Measurements from ENCODE around the gene PLD3.

Gene PLD3

GRCh38 chr19:40335855-40336600 is 12.5 kb upstream of the PLD3 start:
- H3K79me1 ChIP-seq (ENCODE audit: low read depth, low read length), result peaks cover 3% of the 10 kb centered on the region
- H3K9me3 ChIP-seq (replicated peaks in 1 of 2; ENCODE audit: control insufficient read depth in 2 of 2, insufficient read depth in 1 of 2, low read depth in 1 of 2, low read length in 2 of 2), result no peaks in the 10 kb centered on the region
- peak overlapping the region; percentile 76 for H3K4ac ChIP-seq (ENCODE audit: low read length)
- no peak overlapping the region for H3K4me3 ChIP-seq (ENCODE audit: low read length in 2 of 2)
- H3K18ac ChIP-seq (ENCODE audit: low read length), result no peak overlapping the region
- peaks cover 0 to 2% (median 0%) of the 10 kb centered on the region in 3 experiments for H3K27me3 ChIP-seq (ENCODE audit: control insufficient read depth in 3 of 3, insufficient read depth in 3 of 3, low read depth in 1 of 3, low read length in 3 of 3)
- H3K4me1 ChIP-seq (ENCODE audit: control insufficient read depth in 2 of 2, insufficient read depth in 1 of 2, low read depth in 1 of 2, low read length in 2 of 2), result no peaks in the 10 kb centered on the region
- H3K9ac ChIP-seq (ENCODE audit: low read depth, low read length, poor library complexity), result no peak overlapping the region
- H3K36me3 ChIP-seq (replicated peaks in 1 of 2; ENCODE audit: control insufficient read depth in 2 of 2, insufficient read depth in 2 of 2, low read length in 2 of 2), result peaks cover 14 to 62% of the 10 kb centered on the region in 2 donors
- no peak overlapping the region for H3K27ac ChIP-seq (replicated peaks; ENCODE audit: low read length)
- WGBS, 2 donors (ENCODE audit: extremely low coverage in 2 of 2, insufficient read length in 2 of 2, insufficient replicate concordance in 1 of 2), result no CpG with 5 or more reads among the region's 15 CpGs
- no peak overlapping the region for H3K4me2 ChIP-seq (ENCODE audit: insufficient read depth, low read length, poor library complexity, severe bottlenecking)
- no peak overlapping the region for H3K14ac ChIP-seq (ENCODE audit: low read length)
- no peak overlapping the region for H3K23ac ChIP-seq (ENCODE audit: low read depth, low read length, poor library complexity)
- no peak overlapping the region for H2AK5ac ChIP-seq (ENCODE audit: low read depth, low read length)
- H2AFZ ChIP-seq (ENCODE audit: low read length), result no peak overlapping the region
- H2BK15ac ChIP-seq (ENCODE audit: low read length), result no peak overlapping the region
- H2BK5ac ChIP-seq (ENCODE audit: low read length), result no peak overlapping the region
- H2BK120ac ChIP-seq (ENCODE audit: low read depth, low read length), result no peak overlapping the region
- H2BK12ac ChIP-seq (ENCODE audit: low read length), result no peak overlapping the region
- no peak overlapping the region for H4K8ac ChIP-seq (ENCODE audit: low read depth, low read length)
- DNase-seq (ENCODE audit: low spot score), result no peak
- H4K91ac ChIP-seq (ENCODE audit: low read depth, low read length, poor library complexity), result no peak overlapping the region

GRCh38 chr19:40336601-40336900 is 11.9 kb upstream of the PLD3 start:
- Histone ChIP-seq H3K27ac (replicated peaks; ENCODE audit: low read length) (no peak overlapping the region), H2BK5ac (ENCODE audit: low read length) (no peak overlapping the region), H2AFZ (ENCODE audit: low read length) (no peak overlapping the region), H3K9me3 (replicated peaks in 1 of 2; ENCODE audit: control insufficient read depth in 2 of 2, insufficient read depth in 1 of 2, low read depth in 1 of 2, low read length in 2 of 2) (no peaks in the 10 kb centered on the region), H3K4me2 (ENCODE audit: insufficient read depth, low read length, poor library complexity, severe bottlenecking) (no peak overlapping the region), H3K14ac (ENCODE audit: low read length) (no peak overlapping the region), H4K8ac (ENCODE audit: low read depth, low read length) (no peak overlapping the region), H2BK15ac (ENCODE audit: low read length) (no peak overlapping the region), H3K9ac (ENCODE audit: low read depth, low read length, poor library complexity) (no peak overlapping the region), H3K4me1 (ENCODE audit: control insufficient read depth in 2 of 2, insufficient read depth in 1 of 2, low read depth in 1 of 2, low read length in 2 of 2) (no peaks in the 10 kb centered on the region), H3K4me3 (ENCODE audit: low read length in 2 of 2) (no peak overlapping the region), H2BK12ac (ENCODE audit: low read length) (no peak overlapping the region), H3K27me3 (ENCODE audit: control insufficient read depth in 3 of 3, insufficient read depth in 3 of 3, low read depth in 1 of 3, low read length in 3 of 3) (peaks cover 0 to 2% (median 0%) of the 10 kb centered on the region in 3 experiments), H3K23ac (ENCODE audit: low read depth, low read length, poor library complexity) (no peak overlapping the region), H2BK120ac (ENCODE audit: low read depth, low read length) (no peak overlapping the region), H2AK5ac (ENCODE audit: low read depth, low read length) (no peak overlapping the region), H4K91ac (ENCODE audit: low read depth, low read length, poor library complexity) (no peak overlapping the region), H3K79me1 (ENCODE audit: low read depth, low read length) (peaks cover 3% of the 10 kb centered on the region), H3K18ac (ENCODE audit: low read length) (no peak overlapping the region), H3K4ac (ENCODE audit: low read length) (no peak overlapping the region), H3K36me3 (replicated peaks in 1 of 2; ENCODE audit: control insufficient read depth in 2 of 2, insufficient read depth in 2 of 2, low read length in 2 of 2) (peaks cover 12 to 60% of the 10 kb centered on the region in 2 donors)
- whole genome bisulfite sequencing, 2 donors (ENCODE audit: extremely low coverage in 2 of 2, insufficient read length in 2 of 2, insufficient replicate concordance in 1 of 2), result no CpG with 5 or more reads among the region's 2 CpGs
- DNase-seq (ENCODE audit: low spot score), result no peak

GRCh38 chr19:40337107-40337506 is 11.4 kb upstream of the PLD3 start:
- no peak overlapping the region for H3K4me3 ChIP-seq (ENCODE audit: low read length in 2 of 2)
- no peak overlapping the region for H2BK15ac ChIP-seq (ENCODE audit: low read length)
- no peak overlapping the region for H3K4me2 ChIP-seq (ENCODE audit: insufficient read depth, low read length, poor library complexity, severe bottlenecking)
- H3K23ac ChIP-seq (ENCODE audit: low read depth, low read length, poor library complexity), result no peak overlapping the region
- H2BK5ac ChIP-seq (ENCODE audit: low read length), result no peak overlapping the region
- no CpG with 5 or more reads among the region's 2 CpGs for WGBS, 2 donors (ENCODE audit: extremely low coverage in 2 of 2, insufficient read length in 2 of 2, insufficient replicate concordance in 1 of 2)
- peaks cover 0 to 2% (median 0%) of the 10 kb centered on the region in 3 experiments for H3K27me3 ChIP-seq (ENCODE audit: control insufficient read depth in 3 of 3, insufficient read depth in 3 of 3, low read depth in 1 of 3, low read length in 3 of 3)
- H4K8ac ChIP-seq (ENCODE audit: low read depth, low read length), result no peak overlapping the region
- no peak overlapping the region for H3K14ac ChIP-seq (ENCODE audit: low read length)
- DNase-seq (ENCODE audit: low spot score), result no peak
- no peaks in the 10 kb centered on the region for H3K9me3 ChIP-seq (replicated peaks in 1 of 2; ENCODE audit: control insufficient read depth in 2 of 2, insufficient read depth in 1 of 2, low read depth in 1 of 2, low read length in 2 of 2)
- peaks cover 12 to 59% of the 10 kb centered on the region in 2 donors for H3K36me3 ChIP-seq (replicated peaks in 1 of 2; ENCODE audit: control insufficient read depth in 2 of 2, insufficient read depth in 2 of 2, low read length in 2 of 2)
- H3K27ac ChIP-seq (replicated peaks; ENCODE audit: low read length), result no peak overlapping the region
- no peak overlapping the region for H3K4ac ChIP-seq (ENCODE audit: low read length)
- H3K4me1 ChIP-seq (ENCODE audit: control insufficient read depth in 2 of 2, insufficient read depth in 1 of 2, low read depth in 1 of 2, low read length in 2 of 2), result no peaks in the 10 kb centered on the region
- no peak overlapping the region for H2AFZ ChIP-seq (ENCODE audit: low read length)
- H3K18ac ChIP-seq (ENCODE audit: low read length), result no peak overlapping the region
- H2BK12ac ChIP-seq (ENCODE audit: low read length), result no peak overlapping the region
- no peak overlapping the region for H4K91ac ChIP-seq (ENCODE audit: low read depth, low read length, poor library complexity)
- H3K79me1 ChIP-seq (ENCODE audit: low read depth, low read length), result peaks cover 5% of the 10 kb centered on the region
- no peak overlapping the region for H3K9ac ChIP-seq (ENCODE audit: low read depth, low read length, poor library complexity)
- no peak overlapping the region for H2BK120ac ChIP-seq (ENCODE audit: low read depth, low read length)
- no peak overlapping the region for H2AK5ac ChIP-seq (ENCODE audit: low read depth, low read length)

GRCh38 chr19:40337594-40337993 is 10.9 kb upstream of the PLD3 start:
- Histone ChIP-seq H3K23ac (ENCODE audit: low read depth, low read length, poor library complexity) (no peak overlapping the region), H2BK5ac (ENCODE audit: low read length) (no peak overlapping the region), H4K8ac (ENCODE audit: low read depth, low read length) (peak overlapping the region; percentile 65), H3K9me3 (replicated peaks in 1 of 2; ENCODE audit: control insufficient read depth in 2 of 2, insufficient read depth in 1 of 2, low read depth in 1 of 2, low read length in 2 of 2) (no peaks in the 10 kb centered on the region), H4K91ac (ENCODE audit: low read depth, low read length, poor library complexity) (no peak overlapping the region), H2BK120ac (ENCODE audit: low read depth, low read length) (no peak overlapping the region), H3K4me3 (ENCODE audit: low read length in 2 of 2) (no peak overlapping the region), H3K36me3 (replicated peaks in 1 of 2; ENCODE audit: control insufficient read depth in 2 of 2, insufficient read depth in 2 of 2, low read length in 2 of 2) (peaks cover 11 to 55% of the 10 kb centered on the region in 2 donors), H2AK5ac (ENCODE audit: low read depth, low read length) (no peak overlapping the region), H3K79me1 (ENCODE audit: low read depth, low read length) (peaks cover 5% of the 10 kb centered on the region), H3K14ac (ENCODE audit: low read length) (no peak overlapping the region), H3K27me3 (ENCODE audit: control insufficient read depth in 3 of 3, insufficient read depth in 3 of 3, low read depth in 1 of 3, low read length in 3 of 3) (peaks cover 0 to 2% (median 0%) of the 10 kb centered on the region in 3 experiments), H2BK15ac (ENCODE audit: low read length) (no peak overlapping the region), H3K27ac (replicated peaks; ENCODE audit: low read length) (no peak overlapping the region), H3K4ac (ENCODE audit: low read length) (no peak overlapping the region), H3K4me1 (ENCODE audit: control insufficient read depth in 2 of 2, insufficient read depth in 1 of 2, low read depth in 1 of 2, low read length in 2 of 2) (no peaks in the 10 kb centered on the region), H3K18ac (ENCODE audit: low read length) (no peak overlapping the region), H2AFZ (ENCODE audit: low read length) (no peak overlapping the region), H2BK12ac (ENCODE audit: low read length) (peak overlapping the region; percentile 41), H3K4me2 (ENCODE audit: insufficient read depth, low read length, poor library complexity, severe bottlenecking) (no peak overlapping the region), H3K9ac (ENCODE audit: low read depth, low read length, poor library complexity) (no peak overlapping the region)
- WGBS, 2 donors (ENCODE audit: extremely low coverage in 2 of 2, insufficient read length in 2 of 2, insufficient replicate concordance in 1 of 2), result no CpG with 5 or more reads among the region's 5 CpGs
- DNase-seq (ENCODE audit: low spot score), result no peak
